CD4-positive, alpha-beta T cell treated with Interleukin-15 for 4 hours (primary cell): ENCODE measurements around the gene SNRNP48.

Experiments used
- DNase-seq: peaks from one replicate; pipeline ENCODE4 v3.0.0-alpha.2; 2020; ENCODE audit warnings: low spot score

Gene SNRNP48

GRCh38 chr6:7644417-7644816 lies 54.4 kb downstream of the SNRNP48 start:
- no peak for DNase-seq

- no peak for DNase-seq
These were observed 56.4 kb downstream of the SNRNP48 start for GRCh38 chr6:7646394-7646793.

GRCh38 chr6:7647504-7647903 lies 57.5 kb downstream of the SNRNP48 start:
- no peak for DNase-seq

GRCh38 chr6:7649037-7649810 lies 59.2 kb downstream of the SNRNP48 start:
- DNase-seq = no peak

- DNase-seq = no peak
These were observed 60.9 kb downstream of the SNRNP48 start for GRCh38 chr6:7650878-7651277.

- no peak for DNase-seq
These were observed 63.0 kb downstream of the SNRNP48 start for GRCh38 chr6:7652957-7653356.

- DNase-seq = no peak
These were observed 66.4 kb downstream of the SNRNP48 start for GRCh38 chr6:7656355-7656754.

- no peak for DNase-seq
These were observed 68.5 kb downstream of the SNRNP48 start for GRCh38 chr6:7658543-7658942.

- DNase-seq = no peak
These were observed 71.4 kb downstream of the SNRNP48 start for GRCh38 chr6:7661364-7661763.
